Hematopoietic multipotent progenitor cell (in vitro differentiated cells): ENCODE measurements around the gene CXXC4. TPM values are rescaled to one million over a fixed set of nuclear protein-coding genes. Genes with fewer than 3 reads are reported as not detected.
A peak's percentile ranks its signal among the peaks of the same experiment; 100 is the strongest.

ENCODE experiments used
- DNase-seq, 3 donors: peaks; one replicate each; pipeline ENCODE4 v3.0.0-alpha.2; 2011 to 2015; ENCODE audit warnings: low read depth in 2 of 3, low spot score in 2 of 3
- total RNA-seq: library from RNA; depleted of rRNA; stranded (reverse); fragments of >200 nt; gene quantifications from one replicate; pipeline ENCODE4 v1.2.3, GENCODE V29; 2012

CXXC4 gene
- not detected for total RNA-seq

- DNase-seq, result peak in 1 of 3 donors; percentile 28
Observed at GRCh38 chr4:104494822-104495559, at the start of gene CXXC4. Gene CXXC4 (minus strand): TSS chr4:104494894. CDS start chr4:104491802, 3,092 bp downstream.

- no peak for DNase-seq
Observed at GRCh38 chr4:104533156-104533555, 38.5 kb upstream of the CXXC4 start.

GRCh38 chr4:104532677-104533076 is 38.0 kb upstream of the CXXC4 start:
- no peak for DNase-seq

GRCh38 chr4:104531390-104531789 is 36.7 kb upstream of the CXXC4 start:
- DNase-seq, result no peak

GRCh38 chr4:104530426-104530825 is 35.7 kb upstream of the CXXC4 start:
- DNase-seq, result no peak

- no peak for DNase-seq
Observed at GRCh38 chr4:104524591-104524990, 29.9 kb upstream of the CXXC4 start.

- no peak for DNase-seq
Observed at GRCh38 chr4:104524026-104524425, 29.3 kb upstream of the CXXC4 start.

- DNase-seq, result no peak
Observed at GRCh38 chr4:104519588-104519987, 24.9 kb upstream of the CXXC4 start.

- no peak for DNase-seq
Observed at GRCh38 chr4:104516884-104517283, 22.2 kb upstream of the CXXC4 start.

- DNase-seq, result no peak
Observed at GRCh38 chr4:104508224-104508623, 13.5 kb upstream of the CXXC4 start.

GRCh38 chr4:104507112-104507511 is 12.4 kb upstream of the CXXC4 start:
- no peak for DNase-seq

GRCh38 chr4:104504536-104504935 is 9.8 kb upstream of the CXXC4 start:
- no peak for DNase-seq

- DNase-seq, result no peak
Observed at GRCh38 chr4:104502471-104502870, 7.8 kb upstream of the CXXC4 start.

GRCh38 chr4:104501290-104501689 is 6.6 kb upstream of the CXXC4 start:
- no peak for DNase-seq

GRCh38 chr4:104500442-104500841 is 5.7 kb upstream of the CXXC4 start:
- DNase-seq, result no peak

- no peak for DNase-seq
Observed at GRCh38 chr4:104494185-104494584, 509 bp downstream of the CXXC4 start.

GRCh38 chr4:104493081-104493831 is 1.4 kb downstream of the CXXC4 start:
- DNase-seq, result no peak

- no peak for DNase-seq
Observed at GRCh38 chr4:104492183-104492771, 2.4 kb downstream of the CXXC4 start.

GRCh38 chr4:104491481-104492182 is 3.1 kb downstream of the CXXC4 start:
- DNase-seq, result peak in 2 of 3 donors; percentile 38 to 44

GRCh38 chr4:104490770-104491480 is 3.8 kb downstream of the CXXC4 start:
- peak in 2 of 3 donors; percentile 58 to 61 for DNase-seq
